Esophagus muscularis mucosa (tissue), 4 donors: ENCODE results near the gene ZFP91.

Source experiments
- EP300 ChIP-seq: sonication (generic); formaldehyde crosslinking; IDR thresholded peaks from one replicate; pipeline ENCODE4 v1.6.1; 2017; ENCODE audit warnings: antibody characterized with exemption
- POLR2AphosphoS5 ChIP-seq, 2 donors: sonication (generic); formaldehyde crosslinking; IDR thresholded peaks; one replicate each; pipeline ENCODE4 v1.6.1; 2017; ENCODE audit warnings: antibody characterized with exemption in 2 of 2
- TF ChIP-seq, protein P1 (sequence below), 3 experiments: fragments of 200-600 bp in 2 of 3; fragments of 450-650 bp in 1 of 3; sonication (generic) in 2 of 3; IDR thresholded peaks; one replicate each; pipeline ENCODE4 v1.5.1; 2017 to 2019; ENCODE audit warnings: antibody characterized with exemption in 3 of 3, mild to moderate bottlenecking in 2 of 3, moderate library complexity in 1 of 3

DNA sequence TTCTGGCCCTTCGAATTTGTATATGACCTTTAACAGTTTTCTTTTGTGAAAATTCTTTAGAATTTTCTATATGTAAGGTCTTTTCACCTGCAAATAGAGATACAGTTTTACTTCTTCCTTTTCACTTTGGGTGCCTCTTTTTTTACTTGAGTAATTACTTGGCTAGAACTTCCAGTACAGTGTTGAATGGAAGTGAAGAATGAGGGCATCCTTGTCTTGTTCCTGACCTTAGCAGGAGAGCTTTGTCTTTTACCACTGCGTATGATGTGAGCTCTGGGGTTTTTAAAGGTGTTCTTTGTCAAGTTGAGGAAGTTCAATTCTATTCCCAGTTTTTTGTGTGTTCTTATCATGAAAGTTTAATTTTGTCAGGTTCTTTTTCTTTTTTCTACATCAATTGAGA is 21.6 kb downstream of the ZFP91 start:
- TF ChIP-seq, protein P1, sequence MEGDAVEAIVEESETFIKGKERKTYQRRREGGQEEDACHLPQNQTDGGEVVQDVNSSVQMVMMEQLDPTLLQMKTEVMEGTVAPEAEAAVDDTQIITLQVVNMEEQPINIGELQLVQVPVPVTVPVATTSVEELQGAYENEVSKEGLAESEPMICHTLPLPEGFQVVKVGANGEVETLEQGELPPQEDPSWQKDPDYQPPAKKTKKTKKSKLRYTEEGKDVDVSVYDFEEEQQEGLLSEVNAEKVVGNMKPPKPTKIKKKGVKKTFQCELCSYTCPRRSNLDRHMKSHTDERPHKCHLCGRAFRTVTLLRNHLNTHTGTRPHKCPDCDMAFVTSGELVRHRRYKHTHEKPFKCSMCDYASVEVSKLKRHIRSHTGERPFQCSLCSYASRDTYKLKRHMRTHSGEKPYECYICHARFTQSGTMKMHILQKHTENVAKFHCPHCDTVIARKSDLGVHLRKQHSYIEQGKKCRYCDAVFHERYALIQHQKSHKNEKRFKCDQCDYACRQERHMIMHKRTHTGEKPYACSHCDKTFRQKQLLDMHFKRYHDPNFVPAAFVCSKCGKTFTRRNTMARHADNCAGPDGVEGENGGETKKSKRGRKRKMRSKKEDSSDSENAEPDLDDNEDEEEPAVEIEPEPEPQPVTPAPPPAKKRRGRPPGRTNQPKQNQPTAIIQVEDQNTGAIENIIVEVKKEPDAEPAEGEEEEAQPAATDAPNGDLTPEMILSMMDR (IDR thresholded peaks at IDR 0.05), result no peak
- TF ChIP-seq POLR2AphosphoS5 (IDR thresholded peaks at IDR 0.05), result no peak
- TF ChIP-seq EP300, result no peak
